HG03354 (cell line): Measurements from ENCODE around the gene AMIGO3.

Experiments used
- ATAC-seq: cut with Tn5 transposase; IDR thresholded peaks from one replicate; pipeline ENCODE4 v1.9.1; 2021; ENCODE audit warnings: mild to moderate bottlenecking; ENCODE audit not compliant: unreplicated experiment, poor library complexity, severe bottlenecking

Gene AMIGO3

DNA sequence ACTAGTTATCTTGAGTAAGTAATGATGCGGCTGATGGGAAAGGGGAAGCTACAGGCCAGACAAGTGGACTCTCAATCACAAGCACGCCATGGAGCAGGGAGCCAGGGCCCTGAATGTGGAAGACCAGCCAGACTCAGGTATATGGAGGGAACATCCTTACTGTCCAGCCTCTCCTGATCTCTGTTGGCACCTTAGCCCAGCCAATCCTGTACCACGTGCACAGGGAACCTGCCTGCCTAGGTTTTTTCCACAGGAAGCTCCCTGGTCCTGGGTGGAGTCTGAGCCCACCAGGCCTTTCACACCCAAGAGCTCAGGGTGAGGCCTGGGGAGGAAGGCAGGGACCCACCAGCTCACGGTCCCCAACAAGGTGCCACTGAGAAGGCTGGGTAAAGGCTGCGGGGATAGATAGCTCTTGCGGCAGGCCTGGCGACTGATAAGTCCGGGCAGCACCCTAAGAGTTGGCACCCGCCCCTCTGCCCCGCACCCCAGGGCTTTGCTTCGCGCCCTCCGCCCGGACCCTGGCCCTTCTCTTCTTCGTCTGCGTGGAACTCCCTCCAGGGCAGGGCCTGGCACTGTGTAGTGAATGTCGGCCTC lies 46.3 kb downstream of the AMIGO3 start:
- no peak for ATAC-seq

GRCh38 chr3:49671291-49672288 lies 47.9 kb downstream of the AMIGO3 start:
- ATAC-seq = no peak

- ATAC-seq = no peak
Measured at GRCh38 chr3:49670940-49671290, 48.6 kb downstream of the AMIGO3 start.

DNA sequence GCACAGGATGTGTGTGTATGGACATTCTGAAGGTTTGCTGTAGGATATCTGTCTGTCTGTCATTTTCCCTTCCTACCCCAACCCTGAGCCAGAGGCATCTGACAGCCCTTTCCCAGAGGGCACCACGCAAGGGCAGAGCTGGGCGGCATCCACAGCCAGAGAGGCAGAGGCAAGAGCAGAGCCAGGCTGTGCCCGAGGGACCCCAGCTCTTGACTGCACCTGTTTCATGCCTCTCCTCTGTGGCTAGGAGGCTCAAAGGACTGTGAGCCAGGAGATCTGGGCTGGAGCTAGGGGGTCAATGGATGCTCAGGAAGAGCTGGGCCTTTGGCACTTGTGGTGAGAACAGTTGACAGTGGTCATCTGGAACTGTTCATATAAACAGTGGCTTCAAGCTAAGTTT lies 50.1 kb downstream of the AMIGO3 start:
- no peak for ATAC-seq

DNA sequence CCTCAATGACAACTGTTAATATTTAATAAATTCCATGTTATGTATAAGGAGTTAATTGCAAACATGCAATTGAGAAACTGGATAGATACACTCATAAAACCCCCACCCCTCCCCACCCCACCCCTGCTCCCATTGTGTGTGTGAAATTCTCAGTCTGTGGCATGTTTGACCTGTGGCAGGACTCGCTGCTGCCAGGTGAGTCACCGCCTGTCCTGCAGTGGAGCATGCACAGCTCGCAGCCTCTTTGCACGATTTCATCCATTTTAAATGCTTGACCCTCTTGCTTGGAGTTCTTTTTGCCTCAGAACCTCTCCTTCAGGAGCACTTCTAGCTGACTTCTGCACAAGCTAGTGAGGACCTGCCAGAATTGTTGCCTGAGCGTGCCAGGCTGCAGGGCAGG lies 50.6 kb downstream of the AMIGO3 start:
- no peak for ATAC-seq

GRCh38 chr3:49668414-49668797 lies 51.1 kb downstream of the AMIGO3 start:
- no peak for ATAC-seq

- ATAC-seq = no peak
Measured at GRCh38 chr3:49667701-49668413, 51.6 kb downstream of the AMIGO3 start.
